Stimulated activated CD4-positive, alpha-beta T cell treated with anti-CD3 and anti-CD28 coated beads, Interleukin-4, amount 100 ng/mL, for 48 hours (primary cell): ENCODE measurements around the gene USP4.
A peak's percentile ranks its signal among the peaks of the same experiment; 100 is the strongest.
"Not testable (repeated sequence)": the region's sequence is repeated elsewhere in the genome, so short reads cannot be mapped to it uniquely, and the experiment has no call there.

Source experiments
- DNase-seq, 2 donors: peaks; one replicate each; pipeline ENCODE4 v3.0.0-alpha.2; 2020; ENCODE audit warnings: low read depth in 2 of 2

Gene USP4

GRCh38 chr3:49349348-49350114, 9.7 kb upstream of the USP4 start:
- DNase-seq: no peak

- not testable (repeated sequence) for DNase-seq
Observed at GRCh38 chr3:49348361-49348760, 8.5 kb upstream of the USP4 start.

- DNase-seq: no peak
Observed at GRCh38 chr3:49346797-49347251, 7.0 kb upstream of the USP4 start.

GRCh38 chr3:49343163-49343562, 3.3 kb upstream of the USP4 start:
- no peak for DNase-seq

- no peak for DNase-seq
Observed at GRCh38 chr3:49341996-49342395, 2.1 kb upstream of the USP4 start.

GRCh38 chr3:49339581-49339940, 292 bp downstream of the USP4 start:
- DNase-seq: peak in 1 of 2 donors; percentile 18

GRCh38 chr3:49333916-49334633, 5.8 kb downstream of the USP4 start:
- DNase-seq: no peak

- DNase-seq: no peak
Observed at GRCh38 chr3:49333091-49333490, 6.8 kb downstream of the USP4 start.

- no peak for DNase-seq
Observed at GRCh38 chr3:49329186-49329585, 10.7 kb downstream of the USP4 start.

GRCh38 chr3:49328350-49328749, 11.5 kb downstream of the USP4 start:
- DNase-seq: not testable (repeated sequence)

GRCh38 chr3:49327485-49327884, 12.4 kb downstream of the USP4 start:
- DNase-seq: no peak

- DNase-seq: no peak
Observed at GRCh38 chr3:49324768-49325167, 15.1 kb downstream of the USP4 start.

GRCh38 chr3:49316696-49317457, 23.0 kb downstream of the USP4 start:
- no peak for DNase-seq

- DNase-seq: no peak
Observed at GRCh38 chr3:49313896-49314688, 25.8 kb downstream of the USP4 start.

GRCh38 chr3:49311283-49311682, 28.6 kb downstream of the USP4 start:
- no peak for DNase-seq

GRCh38 chr3:49310677-49311076, 29.2 kb downstream of the USP4 start:
- DNase-seq: no peak

GRCh38 chr3:49305608-49306007, 34.2 kb downstream of the USP4 start:
- DNase-seq: no peak

GRCh38 chr3:49302613-49303012, 37.2 kb downstream of the USP4 start:
- DNase-seq: no peak

GRCh38 chr3:49300595-49300994, 39.3 kb downstream of the USP4 start:
- DNase-seq: no peak

GRCh38 chr3:49298511-49298910, 41.3 kb downstream of the USP4 start:
- DNase-seq: no peak

GRCh38 chr3:49296781-49297411, 43.0 kb downstream of the USP4 start:
- DNase-seq: no peak
